K562 (cell line): ENCODE data around the gene VSIG2. TPM values are rescaled to one million over a fixed set of nuclear protein-coding genes. Genes with fewer than 3 reads are reported as not detected.

Experiments used
- ATAC-seq: fragments of 200-7000 bp; cut with Tn5 transposase; 3 replicates; pipeline ENCODE4 v1.9.1; 2020; ENCODE audit warnings: moderate library complexity
- BruUV-seq: library from RNA; stranded (reverse); fragments of 400-500 nt; replicated peaks from 2 replicates; lab custom pipeline; 2021; lab: Mats Ljungman, UMichigan
- CTCF ChIA-PET: fragments of 300-600 bp; formaldehyde crosslinking; extraction: SDS; loops from one replicate; lab custom pipeline; 2021; ENCODE audit warnings: low intra/inter-chr PET ratio; lab: Yijun Ruan, JAX
- POLR2A ChIA-PET: fragments of 300-600, 350-650 bp; sonication (Branson Sonifier 250); formaldehyde crosslinking; extraction: SDS; loops from one replicate; lab custom pipeline; 2021; ENCODE audit warnings: antibody characterized with exemption, inconsistent platforms; lab: Yijun Ruan, JAX
- DNase-seq, 4 experiments: peaks; one replicate each; pipeline versions ENCODE4 v3.0.0 to v3.0.0-alpha.2; 2011 to 2018; ENCODE audit warnings: low spot score in 3 of 4, mixed read lengths in 3 of 4; ENCODE audit errors: extremely low read depth in 1 of 4
- FAIRE-seq: peaks from 2 replicates; lab custom pipeline; 2011; peaks lifted over from hg19 to GRCh38; lab: Jason Lieb, UNC
- H2AFZ ChIP-seq: 2 replicates; pipeline ENCODE4 v1.6.0; 2011; ENCODE audit warnings: low read depth, low read length, control low read depth, inconsistent platforms
- H3K27ac ChIP-seq: fragments of 200-600 bp; 3 replicates; pipeline ENCODE4 v1.8.0; 2011; ENCODE audit warnings: low read depth, mild to moderate bottlenecking, control low read depth, inconsistent platforms, low read length, moderate library complexity, mixed read lengths; ENCODE audit errors: extremely low read depth
- H3K27me3 ChIP-seq, 2 experiments: fragments of 300-600 bp in 1 of 2; 2 replicates in 1 of 2; 3 replicates in 1 of 2; pipeline versions ENCODE4 v1.6.0 to v1.8.0; 2011; ENCODE audit warnings: inconsistent platforms in 2 of 2, low read length in 2 of 2, mild to moderate bottlenecking in 1 of 2, mixed read lengths in 1 of 2, moderate library complexity in 1 of 2; ENCODE audit not compliant: control insufficient read depth in 2 of 2, insufficient read depth in 2 of 2
- H3K36me3 ChIP-seq: fragments of 300-600 bp; 3 replicates; pipeline ENCODE4 v1.8.0; 2011; ENCODE audit warnings: mild to moderate bottlenecking, low read length, inconsistent platforms; ENCODE audit not compliant: control insufficient read depth, insufficient read depth
- H3K4me1 ChIP-seq, 2 experiments: fragments of 200-600 bp in 1 of 2; replicated peaks in 1 of 2; 2 replicates in 1 of 2; 3 replicates in 1 of 2; pipeline versions ENCODE4 v1.5.1 to v1.8.0; 2011; ENCODE audit warnings: inconsistent platforms in 2 of 2, low read length in 2 of 2, mild to moderate bottlenecking in 1 of 2, mixed read lengths in 1 of 2, moderate library complexity in 1 of 2; ENCODE audit not compliant: control insufficient read depth in 2 of 2, insufficient read depth in 2 of 2
- H3K4me2 ChIP-seq: 2 replicates; pipeline ENCODE4 v1.6.1; 2011; ENCODE audit warnings: low read length, control low read depth, inconsistent platforms, mixed read lengths; ENCODE audit not compliant: insufficient read depth
- H3K4me3 ChIP-seq: fragments of 200-600 bp; sonication (generic), shearing (Covaris generic); 2 replicates; pipeline ENCODE4 v1.5.1; 2016; ENCODE audit warnings: control low read depth, inconsistent platforms
- H3K79me2 ChIP-seq: fragments of 200-600 bp; 3 replicates; pipeline ENCODE4 v1.8.0; 2011; ENCODE audit warnings: low read length, inconsistent platforms; ENCODE audit not compliant: control insufficient read depth, insufficient read depth
- H3K9ac ChIP-seq, 2 experiments: 2 replicates each; pipeline versions ENCODE4 v1.6.0 to v1.6.1; 2011; ENCODE audit warnings: low read depth in 2 of 2, low read length in 2 of 2, control low read depth in 1 of 2, inconsistent platforms in 1 of 2, mild to moderate bottlenecking in 1 of 2, mixed read lengths in 1 of 2; ENCODE audit not compliant: insufficient read depth in 1 of 2
- H3K9me1 ChIP-seq: one replicate; pipeline ENCODE4 v1.6.0; 2011; ENCODE audit warnings: inconsistent platforms, mild to moderate bottlenecking, low read length, moderate library complexity; ENCODE audit not compliant: control insufficient read depth, insufficient read depth
- H3K9me3 ChIP-seq: replicated peaks from 2 replicates; pipeline ENCODE4 v1.5.1; 2011; ENCODE audit warnings: low read depth, low read length, inconsistent platforms; ENCODE audit not compliant: control insufficient read depth, insufficient read depth
- H4K20me1 ChIP-seq: replicated peaks from 2 replicates; pipeline ENCODE4 v1.6.1; 2011; ENCODE audit warnings: low read length, inconsistent platforms, mixed read lengths; ENCODE audit not compliant: control insufficient read depth, insufficient read depth
- CC2D1A ChIP-seq: fragments of 450-650 bp; IDR thresholded peaks from 2 replicates; pipeline ENCODE4 v1.6.1; 2017; ENCODE audit warnings: mild to moderate bottlenecking
- DEAF1 ChIP-seq: fragments of 450-650 bp; formaldehyde crosslinking; IDR thresholded peaks from 2 replicates; pipeline ENCODE4 v1.4.0; 2020; ENCODE audit warnings: mild to moderate bottlenecking, moderate library complexity
- HDAC3 ChIP-seq: fragments of 450-650 bp; IDR thresholded peaks from 2 replicates; pipeline ENCODE4 v1.6.1; 2018; ENCODE audit warnings: borderline replicate concordance, mild to moderate bottlenecking, moderate library complexity; ENCODE audit not compliant: partially characterized antibody
- ZBTB43 ChIP-seq: sonication (generic); formaldehyde crosslinking; IDR thresholded peaks from 2 replicates; pipeline ENCODE4 v1.8.0; 2023; ENCODE audit warnings: mild to moderate bottlenecking, missing genetic modification reagents
- in situ Hi-C: fragments of 300-500 bp; cut with MboI; formaldehyde crosslinking; loops from 4 replicates; pipeline ENCODE4 v1.15.0; 2018; ENCODE audit warnings: inconsistent platforms, mixed read lengths
- intact Hi-C: fragments of 100-400 bp; cut with micrococcal nuclease; formaldehyde crosslinking; loops from 2 replicates; pipeline ENCODE4 v1.14.2; 2022
- polyA plus RNA-seq, 8 experiments: library from polyadenylated mRNA; depleted of rRNA in 4 of 8; stranded (reverse) in 5 of 8; unstranded in 3 of 8; fragments of >200 nt; fragmentation: Nextera tagmentation in 2 of 8; fragmentation: Illumina TruSeq in 1 of 8; extraction: Ambion mirVana in 2 of 8; extraction: Trizol in 1 of 8; gene quantifications; 2 replicates each; pipeline versions ENCODE4 v1.2.1 to v1.2.3, GENCODE V29; 2011 to 2014; ENCODE audit warnings: inconsistent platforms in 1 of 8, missing spikeins in 1 of 8
- total RNA-seq, 7 experiments: library from RNA; depleted of rRNA in 6 of 7; stranded (reverse); fragments of >200 nt in 6 of 7; fragmentation: Illumina TruSeq in 2 of 7; extraction: Trizol in 2 of 7; gene quantifications; 2 replicates each; pipeline versions ENCODE4 v1.2.1 to v1.2.3, GENCODE V29; 2011 to 2021; ENCODE audit warnings: low replicate concordance in 1 of 7

The VSIG2 gene
- total and polyA plus RNA-seq, 9 of the 15 experiments (the other 6 are each of a cell fraction or from before 2014, with no cell fraction given), result not detected

- Histone ChIP-seq H2AFZ (no peak overlapping the region), H3K4me1 (no peaks in the 10 kb centered on the region), H3K9ac (no peak overlapping the region), H3K27me3 (peaks cover 3 to 8% of the 10 kb centered on the region in 2 experiments; a peak in 1 of 5 replicates), H4K20me1 (no peaks in the 10 kb centered on the region), H3K9me1 (no peaks in the 10 kb centered on the region), H3K9me3 (peaks cover 2% of the 10 kb centered on the region; the same call in 1 of the 2 replicates), H3K4me3 (no peak overlapping the region), H3K4me2 (no peak overlapping the region), H3K36me3 (no peaks in the 10 kb centered on the region), H3K79me2 (no peaks in the 10 kb centered on the region), H3K27ac (no peak overlapping the region)
- intact Hi-C loops (no loop called here), in situ Hi-C loops (no loop called here)
- CTCF ChIA-PET, result no interaction called here
- ATAC-seq (no peak), FAIRE-seq (no peak), DNase-seq (no peak)
- BruUV-seq, result no TSS peak
- POLR2A ChIA-PET, result interaction anchor here (1.0 kb wide), 1 partner anchor 27 kb away, joined by 3 read pairs; the partner anchor contains the start of genes SIAE and SPA17
- TF ChIP-seq HDAC3 (no peak), DEAF1 (CRISPR knock-in tag) (no peak), ZBTB43 (CRISPR knock-in tag) (no peak), CC2D1A (no peak)
Observed at GRCh38 chr11:124700028-124700427, 52.0 kb downstream of the VSIG2 start.
